MCF 10A (cell line): Measurements from ENCODE around the gene TICAM2. TPM values are rescaled to one million over a fixed set of nuclear protein-coding genes. Genes with fewer than 3 reads are reported as not detected.

Source experiments
- BruUV-seq: library from RNA; stranded (reverse); fragments of 400-500 nt; replicated peaks from 2 replicates; lab custom pipeline; 2021; lab: Mats Ljungman, UMichigan
- CTCF ChIA-PET: fragments of 300-600 bp; sonication (Branson Sonifier 250); formaldehyde crosslinking; extraction: SDS; loops from one replicate; lab custom pipeline; 2021; ENCODE audit warnings: antibody characterized with exemption, inconsistent platforms; lab: Yijun Ruan, JAX
- POLR2A ChIA-PET: fragments of 300-600, 350-650 bp; sonication (Branson Sonifier 250); formaldehyde crosslinking; extraction: SDS; loops from one replicate; lab custom pipeline; 2020; ENCODE audit warnings: antibody characterized with exemption, inconsistent platforms; lab: Yijun Ruan, JAX
- DNase-seq: peaks from one replicate; pipeline ENCODE4 v3.0.0-alpha.2; 2018; ENCODE audit not compliant: unreplicated experiment
- H3K27ac Mint-ChIP-seq: one replicate; pipeline ENCODE4 v1.8.0; 2022; ENCODE audit warnings: mild to moderate bottlenecking, low read depth, mixed read lengths; ENCODE audit not compliant: unreplicated experiment
- H3K27me3 Mint-ChIP-seq: one replicate; pipeline ENCODE4 v1.8.0; 2022; ENCODE audit warnings: mixed read lengths; ENCODE audit not compliant: insufficient read depth, unreplicated experiment
- H3K36me3 Mint-ChIP-seq: one replicate; pipeline ENCODE4 v1.8.0; 2022; ENCODE audit warnings: mild to moderate bottlenecking, moderate library complexity, mixed read lengths; ENCODE audit not compliant: insufficient read depth, unreplicated experiment
- H3K4me1 Mint-ChIP-seq: one replicate; pipeline ENCODE4 v1.8.0; 2022; ENCODE audit warnings: mixed read lengths; ENCODE audit not compliant: insufficient read depth, unreplicated experiment
- H3K4me3 Mint-ChIP-seq: one replicate; pipeline ENCODE4 v1.8.0; 2022; ENCODE audit warnings: mild to moderate bottlenecking, moderate library complexity, mixed read lengths; ENCODE audit not compliant: unreplicated experiment
- H3K9me3 Mint-ChIP-seq: one replicate; pipeline ENCODE4 v1.8.0; 2022; ENCODE audit warnings: mixed read lengths; ENCODE audit not compliant: unreplicated experiment
- CTCF ChIP-seq: fragments of 200-600 bp; IDR thresholded peaks from one replicate; pipeline ENCODE4 v1.8.0; 2022; ENCODE audit warnings: antibody characterized with exemption, mild to moderate bottlenecking; ENCODE audit not compliant: unreplicated experiment
- intact Hi-C: fragments of 100-400 bp; cut with micrococcal nuclease; formaldehyde crosslinking; loops from 2 replicates; pipeline ENCODE4 v1.14.1; 2022
- total RNA-seq: library from RNA; stranded (reverse); gene quantifications from 2 replicates; pipeline ENCODE4 v1.2.3, GENCODE V29; 2022

Gene TICAM2
- total RNA-seq, 1 experiment from 2014 or later = 3.7 TPM

DNA sequence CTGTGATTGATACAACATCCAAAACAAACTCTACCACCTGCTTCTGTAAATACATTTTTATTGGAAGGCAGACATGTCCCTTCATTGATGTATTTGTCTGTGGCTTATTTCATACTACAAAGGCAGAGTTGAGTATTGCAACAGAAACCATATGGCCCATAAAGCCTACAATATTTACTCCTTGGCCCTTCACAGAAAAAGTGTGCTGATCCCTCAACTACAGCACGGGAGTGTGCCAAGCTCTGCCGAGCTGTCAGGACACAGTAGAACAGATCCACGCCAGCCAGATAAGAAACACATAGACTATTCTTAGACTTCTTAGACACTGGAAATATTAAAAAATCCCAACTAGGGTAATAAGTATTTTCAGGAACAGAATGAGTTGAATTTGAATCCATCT, 13.2 kb downstream of the TICAM2 start:
- CTCF ChIA-PET = interaction anchor here (0.7 to 5.4 kb wide), 7 partner anchors 9 to 320 kb away, joined by 3 to 42 read pairs (median 4); no protein-coding TSS in a partner anchor
- Mint-ChIP-seq H3K27ac (no peak overlapping the region), H3K9me3 (no peaks in the 10 kb centered on the region), H3K27me3 (no peaks in the 10 kb centered on the region), H3K36me3 (no peaks in the 10 kb centered on the region), H3K4me3 (no peak overlapping the region), H3K4me1 (no peaks in the 10 kb centered on the region)
- no peak for TF ChIP-seq CTCF
- no TSS peak for BruUV-seq
- POLR2A ChIA-PET = no interaction called here
- DNase-seq = no peak
- intact Hi-C loops = loop anchor here (5.0 kb wide), 1 partner anchor 47 kb away; the partner anchor contains the start of gene FEM1C

GRCh38 chr5:115588640-115589039, 13.6 kb downstream of the TICAM2 start:
- no TSS peak for BruUV-seq
- POLR2A ChIA-PET = no interaction called here
- no peaks in the 10 kb centered on the region for H3K27me3 Mint-ChIP-seq
- no peak overlapping the region for H3K4me3 Mint-ChIP-seq
- H3K36me3 Mint-ChIP-seq = no peaks in the 10 kb centered on the region
- no peak for TF ChIP-seq CTCF
- no peak overlapping the region for H3K27ac Mint-ChIP-seq
- DNase-seq = no peak
- intact Hi-C loops = loop anchor here (5.0 kb wide), 1 partner anchor 46 kb away; the partner anchor contains the start of gene FEM1C
- CTCF ChIA-PET = interaction anchor here (0.7 to 5.4 kb wide), 8 partner anchors 10 to 320 kb away, joined by 3 to 42 read pairs (median 5); no protein-coding TSS in a partner anchor
- no peaks in the 10 kb centered on the region for H3K9me3 Mint-ChIP-seq
- H3K4me1 Mint-ChIP-seq = no peaks in the 10 kb centered on the region

DNA sequence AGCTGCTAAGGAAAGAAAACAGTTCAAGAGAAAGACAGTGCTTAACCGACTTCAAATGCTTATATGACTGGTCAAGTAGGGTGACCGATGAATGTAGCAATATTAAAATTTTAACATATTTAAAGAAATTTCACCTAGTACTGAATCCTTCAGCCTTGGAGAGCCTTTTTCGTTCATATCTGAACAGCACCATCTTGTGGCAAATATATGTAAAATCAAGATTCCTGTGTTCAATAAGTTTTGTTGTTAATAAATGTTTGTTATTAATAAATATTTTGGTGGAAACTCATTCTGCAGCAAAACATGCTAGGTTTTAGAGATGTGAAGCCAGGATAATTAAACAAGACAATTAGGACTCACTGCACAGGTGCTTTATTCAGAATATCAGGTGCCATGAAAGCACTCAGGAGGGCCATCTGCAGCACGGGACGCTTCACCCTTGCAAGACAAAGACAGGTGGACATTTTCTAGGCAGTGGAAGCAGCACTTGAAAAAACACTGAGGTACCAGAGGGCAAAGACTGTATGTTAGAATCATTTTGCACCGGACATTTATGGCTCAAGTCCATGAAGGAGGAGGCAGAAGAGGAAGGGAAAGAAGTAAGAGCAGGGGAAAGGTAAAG, 15.6 kb downstream of the TICAM2 start:
- no peaks in the 10 kb centered on the region for H3K27me3 Mint-ChIP-seq

More for the DNA sequence above, 15.6 kb downstream of the TICAM2 start:
- CTCF ChIA-PET = interaction anchor here (0.5 to 5.4 kb wide), 9 partner anchors 11 to 280 kb away, joined by 3 to 42 read pairs (median 3); no protein-coding TSS in a partner anchor
- DNase-seq = peak; percentile 44
- POLR2A ChIA-PET = interaction anchor here (0.6 kb wide), 1 partner anchor 160 kb away, joined by 3 read pairs; no protein-coding TSS in a partner anchor
- Mint-ChIP-seq H3K36me3 (no peaks in the 10 kb centered on the region), H3K27ac (no peak overlapping the region), H3K4me3 (no peak overlapping the region), H3K4me1 (no peaks in the 10 kb centered on the region), H3K9me3 (no peaks in the 10 kb centered on the region)
- peak; percentile 45 for TF ChIP-seq CTCF
- BruUV-seq = no TSS peak
- intact Hi-C loops = loop anchor here (1.0 to 5.0 kb wide), 3 partner anchors 44 to 277 kb away; partner anchors contain the start of gene FEM1C
